HepG2 (cell line): ENCODE data around the gene ODR4. TPM values are rescaled to one million over a fixed set of nuclear protein-coding genes. Genes with fewer than 3 reads are reported as not detected.

Experiments used
- ATAC-seq: fragments of 200-7000 bp; cut with Tn5 transposase; 3 replicates; pipeline ENCODE4 v1.9.1; 2020; ENCODE audit warnings: mild to moderate bottlenecking, moderate library complexity
- BruUV-seq: library from RNA; stranded (reverse); fragments of 400-500 nt; replicated peaks from 2 replicates; lab custom pipeline; 2021; lab: Mats Ljungman, UMichigan
- CTCF ChIA-PET: fragments of 300-600 bp; formaldehyde crosslinking; extraction: SDS; loops from one replicate; lab custom pipeline; 2021; ENCODE audit warnings: low total read pairs, inconsistent platforms, low intra/inter-chr PET ratio; lab: Yijun Ruan, JAX
- POLR2A ChIA-PET: fragments of 350-600 bp; sonication (Branson Sonifier 250); formaldehyde crosslinking; loops from one replicate; lab custom pipeline; 2020; ENCODE audit warnings: antibody characterized with exemption, inconsistent platforms; lab: Yijun Ruan, JAX
- DNase-seq: peaks from one replicate; pipeline ENCODE4 v3.0.0-alpha.2; 2015; ENCODE audit warnings: low spot score
- FAIRE-seq: peaks from 3 replicates; lab custom pipeline; 2011; peaks lifted over from hg19 to GRCh38; lab: Jason Lieb, UNC
- H2AFZ ChIP-seq: one replicate; pipeline ENCODE4 v1.6.1; 2011; ENCODE audit warnings: low read length, inconsistent platforms
- H3K27ac ChIP-seq: fragments of 300-600 bp; 3 replicates; pipeline ENCODE4 v1.8.0; 2011; ENCODE audit warnings: mixed run types, mild to moderate bottlenecking, mixed read lengths, low read length, inconsistent platforms; ENCODE audit not compliant: insufficient read depth; ENCODE audit errors: extremely low read length
- H3K27me3 ChIP-seq, 2 experiments: fragments of 200-600 bp in 1 of 2; 2 replicates in 1 of 2; 3 replicates in 1 of 2; pipeline versions ENCODE4 v1.6.0 to v1.8.0; 2011; ENCODE audit warnings: low read length in 2 of 2, mild to moderate bottlenecking in 2 of 2, moderate library complexity in 2 of 2, inconsistent platforms in 1 of 2; ENCODE audit not compliant: insufficient read depth in 2 of 2, control insufficient read depth in 1 of 2
- H3K36me3 ChIP-seq, 2 experiments: fragments of 200-600 bp in 1 of 2; replicated peaks in 1 of 2; 2 replicates in 1 of 2; 3 replicates in 1 of 2; pipeline versions ENCODE4 v1.5.1 to v1.8.0; 2011; ENCODE audit warnings: low read length in 2 of 2, inconsistent platforms in 1 of 2; ENCODE audit not compliant: insufficient read depth in 2 of 2, control insufficient read depth in 1 of 2
- H3K4me1 ChIP-seq: 2 replicates; pipeline ENCODE4 v1.5.1; 2012; ENCODE audit warnings: low read length, inconsistent platforms; ENCODE audit not compliant: insufficient read depth
- H3K4me2 ChIP-seq: 2 replicates; pipeline ENCODE4 v1.6.0; 2011; ENCODE audit warnings: low read depth, low read length, inconsistent platforms
- H3K4me3 ChIP-seq, 3 experiments: fragments of 200-600 bp in 1 of 3; sonication (generic), shearing (Covaris generic) in 1 of 3; replicated peaks in 1 of 3; 2 replicates each; pipeline ENCODE4 v1.5.1; 2011 to 2016; ENCODE audit warnings: low read length in 3 of 3, inconsistent platforms in 2 of 3, low read depth in 2 of 3, mild to moderate bottlenecking in 2 of 3, control low read depth in 1 of 3, mixed read lengths in 1 of 3; ENCODE audit not compliant: insufficient read depth in 1 of 3
- H3K79me2 ChIP-seq: one replicate; pipeline ENCODE4 v1.6.1; 2011; ENCODE audit warnings: low read length, inconsistent platforms; ENCODE audit not compliant: insufficient read depth
- H3K9ac ChIP-seq: 2 replicates; pipeline ENCODE4 v1.6.0; 2011; ENCODE audit warnings: mild to moderate bottlenecking, low read depth, low read length, inconsistent platforms; ENCODE audit not compliant: insufficient read depth
- H3K9me3 ChIP-seq: 2 replicates; pipeline ENCODE4 v1.5.1; 2012; ENCODE audit warnings: mild to moderate bottlenecking, low read length
- H4K20me1 ChIP-seq: 2 replicates; pipeline ENCODE4 v1.6.0; 2011; ENCODE audit warnings: inconsistent platforms, mild to moderate bottlenecking, low read length, moderate library complexity; ENCODE audit not compliant: insufficient read depth
- BHLHE40 ChIP-seq: IDR thresholded peaks from 2 replicates; pipeline ENCODE4 v1.6.1; 2011; ENCODE audit warnings: low read length, improper control_type of control experiment
- ERF ChIP-seq: IDR thresholded peaks from 2 replicates; pipeline ENCODE4 v1.6.1; 2018; ENCODE audit warnings: missing biosample characterization, missing genetic modification reagents
- KMT2A ChIP-seq: sonication (generic); formaldehyde crosslinking; IDR thresholded peaks from 2 replicates; pipeline ENCODE4 v1.4.0; 2020; ENCODE audit warnings: missing genetic modification reagents
- RBM22 ChIP-seq: fragments of 200-400 bp; formaldehyde crosslinking; optimal IDR thresholded peaks from 2 replicates; pipeline ENCODE3; 2017; ENCODE audit warnings: mild to moderate bottlenecking, low read length, moderate library complexity
- WGBS: methylation state at CpG from one replicate; pipeline ENCODE4 v1.1.6; 2017; ENCODE audit warnings: low lambda C conversion rate; 5-methylcytosine and 5-hydroxymethylcytosine counted together
- in situ Hi-C: cut with HindIII; loops from 2 replicates; pipeline ENCODE4 v1.10.0; 2017; ENCODE audit warnings: low pct_unique_long_range_greater_than_20kb; ENCODE audit not compliant: extremely low pct_ligation_motif_present
- intact Hi-C: fragments of 100-400 bp; cut with micrococcal nuclease; formaldehyde crosslinking; loops from one replicate; pipeline ENCODE4 v1.10.0; 2022; ENCODE audit not compliant: unreplicated experiment
- polyA plus RNA-seq, 8 experiments: library from polyadenylated mRNA; depleted of rRNA in 3 of 8; stranded (reverse) in 7 of 8; unstranded in 1 of 8; fragments of >200 nt; fragmentation: Illumina TruSeq in 4 of 8; extraction: Trizol in 4 of 8; gene quantifications; 2 replicates each; pipeline versions ENCODE4 v1.2.1 to v1.2.3, GENCODE V29; 2011 to 2016; ENCODE audit warnings: low read depth in 4 of 8, missing spikeins in 1 of 8, mixed read lengths in 1 of 8; ENCODE audit not compliant: insufficient read depth in 1 of 8
- total RNA-seq, 5 experiments: library from RNA; depleted of rRNA; stranded (reverse); fragments of >200 nt; fragmentation: Illumina TruSeq; extraction: Trizol; gene quantifications; 2 replicates each; pipeline ENCODE4 v1.2.3, GENCODE V29; 2016; ENCODE audit warnings: low read depth in 1 of 5
- TF ChIP-seq, protein P1 (sequence below): sonication (generic); formaldehyde crosslinking; IDR thresholded peaks from 2 replicates; pipeline ENCODE4 v1.5.1; 2020; ENCODE audit warnings: mild to moderate bottlenecking, missing genetic modification reagents, borderline replicate concordance
- TF ChIP-seq, protein P2 (sequence below): sonication (generic); formaldehyde crosslinking; conservative IDR thresholded peaks from 2 replicates; pipeline ENCODE4 v1.4.0; 2020; ENCODE audit warnings: missing genetic modification reagents
- TF ChIP-seq, protein P3 (sequence below): sonication (generic); formaldehyde crosslinking; IDR thresholded peaks from 2 replicates; pipeline ENCODE4 v1.4.0; 2020; ENCODE audit warnings: missing genetic modification reagents

The ODR4 gene
- total and polyA plus RNA-seq, 2 of the 13 experiments (the other 11 are each of a cell fraction or from before 2014, with no cell fraction given), result 16.3 to 22.0 TPM

DNA sequence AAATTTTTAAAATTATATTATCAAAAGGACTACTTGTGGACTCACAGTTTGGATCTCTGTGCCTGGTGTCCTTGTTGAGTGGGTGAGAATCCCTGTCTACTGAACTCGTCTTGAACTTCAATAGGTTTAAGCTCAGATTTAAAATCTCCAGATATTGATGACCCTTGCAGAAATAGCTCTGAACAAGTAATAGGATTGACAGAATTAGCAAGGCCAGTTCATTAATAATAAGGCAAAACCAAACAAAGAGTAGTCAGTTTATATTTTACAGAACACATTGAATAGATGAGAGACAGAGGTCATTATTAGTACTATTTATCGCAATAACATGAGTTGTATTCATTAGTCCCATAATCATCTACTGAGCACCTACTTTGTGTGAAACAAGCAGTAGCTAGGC is 85.4 kb downstream of the ODR4 start, which contains the start of gene PDC:
Gene PDC, minus strand, starts transcription at position 101 of the 400 bp plus-strand sequence. CDS start 11,655 bp downstream, outside the sequence.
- Histone ChIP-seq H4K20me1 (no peaks in the 10 kb centered on the region), H3K36me3 (no peaks in the 10 kb centered on the region), H3K79me2 (no peaks in the 10 kb centered on the region), H3K4me2 (no peak within 1 kb of the TSS), H2AFZ (no peak within 1 kb of the TSS), H3K27me3 (no peaks in the 10 kb centered on the region), H3K27ac (no peak within 1 kb of the TSS), H3K9me3 (no peaks in the 10 kb centered on the region), H3K4me3 (no peak within 1 kb of the TSS), H3K4me1 (no peaks in the 10 kb centered on the region), H3K9ac (no peak within 1 kb of the TSS)
- TF ChIP-seq ERF (CRISPR knock-in tag) (no peak), RBM22 (no peak), KMT2A (CRISPR knock-in tag) (no peak), BHLHE40 (no peak)
- TF ChIP-seq, protein P1, sequence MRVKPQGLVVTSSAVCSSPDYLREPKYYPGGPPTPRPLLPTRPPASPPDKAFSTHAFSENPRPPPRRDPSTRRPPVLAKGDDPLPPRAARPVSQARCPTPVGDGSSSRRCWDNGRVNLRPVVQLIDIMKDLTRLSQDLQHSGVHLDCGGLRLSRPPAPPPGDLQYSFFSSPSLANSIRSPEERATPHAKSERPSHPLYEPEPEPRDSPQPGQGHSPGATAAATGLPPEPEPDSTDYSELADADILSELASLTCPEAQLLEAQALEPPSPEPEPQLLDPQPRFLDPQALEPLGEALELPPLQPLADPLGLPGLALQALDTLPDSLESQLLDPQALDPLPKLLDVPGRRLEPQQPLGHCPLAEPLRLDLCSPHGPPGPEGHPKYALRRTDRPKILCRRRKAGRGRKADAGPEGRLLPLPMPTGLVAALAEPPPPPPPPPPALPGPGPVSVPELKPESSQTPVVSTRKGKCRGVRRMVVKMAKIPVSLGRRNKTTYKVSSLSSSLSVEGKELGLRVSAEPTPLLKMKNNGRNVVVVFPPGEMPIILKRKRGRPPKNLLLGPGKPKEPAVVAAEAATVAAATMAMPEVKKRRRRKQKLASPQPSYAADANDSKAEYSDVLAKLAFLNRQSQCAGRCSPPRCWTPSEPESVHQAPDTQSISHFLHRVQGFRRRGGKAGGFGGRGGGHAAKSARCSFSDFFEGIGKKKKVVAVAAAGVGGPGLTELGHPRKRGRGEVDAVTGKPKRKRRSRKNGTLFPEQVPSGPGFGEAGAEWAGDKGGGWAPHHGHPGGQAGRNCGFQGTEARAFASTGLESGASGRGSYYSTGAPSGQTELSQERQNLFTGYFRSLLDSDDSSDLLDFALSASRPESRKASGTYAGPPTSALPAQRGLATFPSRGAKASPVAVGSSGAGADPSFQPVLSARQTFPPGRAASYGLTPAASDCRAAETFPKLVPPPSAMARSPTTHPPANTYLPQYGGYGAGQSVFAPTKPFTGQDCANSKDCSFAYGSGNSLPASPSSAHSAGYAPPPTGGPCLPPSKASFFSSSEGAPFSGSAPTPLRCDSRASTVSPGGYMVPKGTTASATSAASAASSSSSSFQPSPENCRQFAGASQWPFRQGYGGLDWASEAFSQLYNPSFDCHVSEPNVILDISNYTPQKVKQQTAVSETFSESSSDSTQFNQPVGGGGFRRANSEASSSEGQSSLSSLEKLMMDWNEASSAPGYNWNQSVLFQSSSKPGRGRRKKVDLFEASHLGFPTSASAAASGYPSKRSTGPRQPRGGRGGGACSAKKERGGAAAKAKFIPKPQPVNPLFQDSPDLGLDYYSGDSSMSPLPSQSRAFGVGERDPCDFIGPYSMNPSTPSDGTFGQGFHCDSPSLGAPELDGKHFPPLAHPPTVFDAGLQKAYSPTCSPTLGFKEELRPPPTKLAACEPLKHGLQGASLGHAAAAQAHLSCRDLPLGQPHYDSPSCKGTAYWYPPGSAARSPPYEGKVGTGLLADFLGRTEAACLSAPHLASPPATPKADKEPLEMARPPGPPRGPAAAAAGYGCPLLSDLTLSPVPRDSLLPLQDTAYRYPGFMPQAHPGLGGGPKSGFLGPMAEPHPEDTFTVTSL (CRISPR knock-in tag), result no peak
- TF ChIP-seq, protein P2, sequence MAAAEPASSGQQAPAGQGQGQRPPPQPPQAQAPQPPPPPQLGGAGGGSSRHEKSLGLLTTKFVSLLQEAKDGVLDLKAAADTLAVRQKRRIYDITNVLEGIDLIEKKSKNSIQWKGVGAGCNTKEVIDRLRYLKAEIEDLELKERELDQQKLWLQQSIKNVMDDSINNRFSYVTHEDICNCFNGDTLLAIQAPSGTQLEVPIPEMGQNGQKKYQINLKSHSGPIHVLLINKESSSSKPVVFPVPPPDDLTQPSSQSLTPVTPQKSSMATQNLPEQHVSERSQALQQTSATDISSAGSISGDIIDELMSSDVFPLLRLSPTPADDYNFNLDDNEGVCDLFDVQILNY (CRISPR knock-in tag), result no peak
- TF ChIP-seq, protein P3, sequence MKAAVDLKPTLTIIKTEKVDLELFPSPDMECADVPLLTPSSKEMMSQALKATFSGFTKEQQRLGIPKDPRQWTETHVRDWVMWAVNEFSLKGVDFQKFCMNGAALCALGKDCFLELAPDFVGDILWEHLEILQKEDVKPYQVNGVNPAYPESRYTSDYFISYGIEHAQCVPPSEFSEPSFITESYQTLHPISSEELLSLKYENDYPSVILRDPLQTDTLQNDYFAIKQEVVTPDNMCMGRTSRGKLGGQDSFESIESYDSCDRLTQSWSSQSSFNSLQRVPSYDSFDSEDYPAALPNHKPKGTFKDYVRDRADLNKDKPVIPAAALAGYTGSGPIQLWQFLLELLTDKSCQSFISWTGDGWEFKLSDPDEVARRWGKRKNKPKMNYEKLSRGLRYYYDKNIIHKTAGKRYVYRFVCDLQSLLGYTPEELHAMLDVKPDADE (CRISPR knock-in tag), result no peak
- ATAC-seq (no peak), DNase-seq (no peak), FAIRE-seq (no peak)
- WGBS, result 21% methylated on average over 2 of the region's 2 CpGs
- ChIA-PET CTCF (no interaction called here), POLR2A (no interaction called here)
- BruUV-seq, result no TSS peak
- intact Hi-C loops, result no loop called here
- in situ Hi-C loops, result no loop called here
